ENCODE results near the gene CAMKV. TPM values are rescaled to one million over a fixed set of nuclear protein-coding genes. Genes with fewer than 3 reads are reported as not detected.

The CAMKV gene
- total and polyA plus RNA-seq, 2 of the 8 experiments (the other 6 are each of a cell fraction or from before 2014, with no cell fraction given): 56.3 to 66.4 TPM

DNA sequence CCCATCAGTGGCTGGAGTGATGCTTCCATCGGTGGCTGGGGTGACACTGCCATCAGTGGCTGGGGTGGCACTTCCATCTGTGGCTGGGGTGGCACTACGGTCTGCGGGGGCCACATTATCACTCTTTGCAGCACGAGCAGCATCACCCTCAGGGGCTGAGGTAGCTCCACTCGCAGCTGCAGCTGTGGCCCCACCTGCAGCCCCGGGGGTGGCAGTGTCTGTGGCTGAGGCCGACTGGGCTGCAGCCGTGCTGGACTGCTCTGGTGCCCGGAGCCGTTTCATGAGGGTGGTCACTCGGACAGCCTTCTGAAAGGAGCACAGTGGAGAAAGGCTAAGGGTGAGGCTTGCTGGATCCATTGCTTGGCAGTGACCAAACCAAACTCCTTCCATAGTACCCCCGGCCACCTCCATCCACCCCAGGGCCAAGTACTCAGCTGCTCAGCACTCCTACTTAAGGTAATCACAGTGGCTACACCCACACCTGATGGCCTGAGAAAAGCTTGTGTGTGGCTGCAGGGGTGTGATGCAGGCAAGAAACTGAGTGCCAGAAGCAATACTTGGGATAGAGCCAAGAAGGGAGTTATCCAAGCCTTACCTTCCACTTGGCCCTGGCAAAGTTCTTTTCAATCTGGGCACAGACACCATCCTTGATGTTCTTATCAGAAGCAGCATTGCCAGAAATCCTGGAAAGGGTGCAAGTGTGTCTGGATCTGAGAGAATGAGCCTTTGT, 10.0 kb downstream of the CAMKV start:
- POLR2A ChIA-PET (ENCODE audit: partially characterized antibody): interaction anchor here (1.5 to 6.4 kb wide), 2 partner anchors 8 to 22 kb away, joined by 5 to 33 read pairs; no protein-coding TSS in a partner anchor
- Histone ChIP-seq H3K23ac (ENCODE audit: insufficient read length) (no peak overlapping the region), H3K18ac (ENCODE audit: extremely low read depth, low read length) (no peak overlapping the region), H4K91ac (replicated peaks; ENCODE audit: insufficient read length, low read length) (no peak overlapping the region), H3K36me3 (ENCODE audit: control insufficient read depth in 2 of 4, insufficient read depth in 4 of 4, low read length in 3 of 4) (peaks cover 7 to 18% (median 11%) of the 10 kb centered on the region in 4 experiments; a peak in 5 of 8 replicates), H3K79me1 (ENCODE audit: low read depth, low read length) (peaks cover 3% of the 10 kb centered on the region; the same call in 1 of the 2 replicates), H2AK5ac (ENCODE audit: low read depth, low read length) (no peak overlapping the region), H2BK20ac (ENCODE audit: low read length) (no peak overlapping the region), H3K9me3 (ENCODE audit: insufficient read depth in 2 of 2, low read depth in 1 of 2, low read length in 1 of 2) (no peaks in the 10 kb centered on the region), H3K4ac (replicated peaks; ENCODE audit: insufficient read length, low read depth, low read length) (no peak overlapping the region), H3K27me3 (replicated peaks in 1 of 4; ENCODE audit: control insufficient read depth in 3 of 4, extremely low read depth in 1 of 4, insufficient read depth in 3 of 4, low read length in 3 of 4) (no peaks in the 10 kb centered on the region), H2BK15ac (ENCODE audit: low read length) (no peak overlapping the region), H3K4me2 (ENCODE audit: insufficient read depth in 1 of 2, low read depth in 2 of 2, low read length in 2 of 2) (no peak overlapping the region), H3K27ac (ENCODE audit: low read depth, low read length) (no peak overlapping the region), H3K79me2 (ENCODE audit: control insufficient read depth in 1 of 2, insufficient read depth in 2 of 2, low read length in 2 of 2) (peaks cover 2 to 29% of the 10 kb centered on the region in 2 experiments; a peak in 3 of 4 replicates), H3K56ac (replicated peaks; ENCODE audit: insufficient read length, low read depth, low read length) (no peak overlapping the region), H3K4me3 (ENCODE audit: extremely low read depth in 1 of 4, insufficient read depth in 2 of 4, low read depth in 3 of 4, low read length in 4 of 4) (no peak overlapping the region), H4K5ac (ENCODE audit: insufficient read length, low read depth, low read length) (no peak overlapping the region), H3K4me1 (replicated peaks in 1 of 4; ENCODE audit: control insufficient read depth in 3 of 4, insufficient read depth in 4 of 4, low read length in 3 of 4) (peaks cover 4 to 14% (median 5%) of the 10 kb centered on the region in 4 experiments), H3K23me2 (ENCODE audit: low read depth, low read length) (peaks cover 6% of the 10 kb centered on the region), H3K14ac (ENCODE audit: insufficient read length) (no peak overlapping the region), H4K8ac (ENCODE audit: extremely low read depth, insufficient read depth, low read length) (no peak overlapping the region), H4K20me1 (replicated peaks in 1 of 2; ENCODE audit: control insufficient read depth in 1 of 2, insufficient read depth in 2 of 2, low read length in 2 of 2) (peaks cover 7 to 15% of the 10 kb centered on the region in 2 experiments), H2BK5ac (ENCODE audit: low read depth, low read length) (no peak overlapping the region), H3K9ac (replicated peaks in 1 of 4; ENCODE audit: extremely low read depth in 1 of 4, low read depth in 3 of 4, low read length in 3 of 4) (no peak overlapping the region), H2BK12ac (ENCODE audit: low read depth, low read length) (no peak overlapping the region), H2AFZ (ENCODE audit: low read length) (no peak overlapping the region), H2BK120ac (replicated peaks; ENCODE audit: low read depth, low read length) (no peak overlapping the region)
- WGBS, 2 experiments (ENCODE audit: extremely low coverage in 1 of 2, insufficient coverage in 1 of 2, insufficient read length in 1 of 2, insufficient replicate concordance in 2 of 2, low coverage in 1 of 2, low lambda C conversion rate in 2 of 2, missing lambda C conversion rate in 1 of 2): 95% methylated on average over 12 of the region's 12 CpGs; no CpG with 5 or more reads in 1 of the 2 experiments
- no peak for FAIRE-seq
- TF ChIP-seq SIX5 (IDR thresholded peaks at IDR 0.05; ENCODE audit: low read depth, low read length) (no peak), TBP (IDR thresholded peaks at IDR 0.05; ENCODE audit: low read depth, low read length) (no peak), GTF2F1 (IDR thresholded peaks at IDR 0.05; ENCODE audit: borderline replicate concordance, low read depth, low read length) (no peak), SRF (IDR thresholded peaks at IDR 0.05; ENCODE audit: low read depth, low read length) (no peak), TEAD4 (IDR thresholded peaks at IDR 0.05; ENCODE audit: low read depth, low read length) (no peak), MAFK (IDR thresholded peaks at IDR 0.05; ENCODE audit: low read depth, low read length) (no peak)
- TF ChIP-seq, protein P1, sequence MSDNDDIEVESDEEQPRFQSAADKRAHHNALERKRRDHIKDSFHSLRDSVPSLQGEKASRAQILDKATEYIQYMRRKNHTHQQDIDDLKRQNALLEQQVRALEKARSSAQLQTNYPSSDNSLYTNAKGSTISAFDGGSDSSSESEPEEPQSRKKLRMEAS (IDR thresholded peaks at IDR 0.05): no peak
- CTCF ChIA-PET (ENCODE audit: partially characterized antibody): interaction anchor here (0.6 to 1.8 kb wide), 5 partner anchors 11 to 59 kb away, joined by 3 to 7 read pairs (median 4); no protein-coding TSS in a partner anchor
- no peak for DNase-seq (ENCODE audit: low read depth in 1 of 2, low spot score in 2 of 2)
